ENCODE data around the gene MGARP.

GRCh38 chr4:139229534-139230039 lies 50.4 kb downstream of the MGARP start:
- TF ChIP-seq CTCF (IDR thresholded peaks at IDR 0.05; ENCODE audit: borderline replicate concordance, extremely low read depth, low read length, poor library complexity, severe bottlenecking): peak; percentile 75
- TF ChIP-seq EZH2 (IDR thresholded peaks at IDR 0.05; ENCODE audit: borderline replicate concordance, low read depth, low read length, severe bottlenecking): no peak
